H1 (cell line): ENCODE measurements around the gene ZSCAN4. TPM values are rescaled to one million over a fixed set of nuclear protein-coding genes. Genes with fewer than 3 reads are reported as not detected.
A peak's percentile ranks its signal among the peaks of the same experiment; 100 is the strongest.

ENCODE experiments used
- CTBP2 ChIP-seq: IDR thresholded peaks from 2 replicates; pipeline ENCODE4 v1.7.0; 2011; ENCODE audit warnings: borderline replicate concordance, mild to moderate bottlenecking, moderate library complexity, mixed read lengths, low read length; ENCODE audit not compliant: insufficient read depth, insufficient read length
- KDM4A ChIP-seq: IDR thresholded peaks from one replicate; pipeline ENCODE4 v1.7.1; 2012; ENCODE audit warnings: low read depth, mild to moderate bottlenecking, moderate library complexity, low read length, inconsistent platforms; ENCODE audit not compliant: severe bottlenecking
- SRF ChIP-seq: IDR thresholded peaks from 2 replicates; pipeline ENCODE4 v1.6.1; 2011; ENCODE audit warnings: mild to moderate bottlenecking, low read depth, low read length, moderate library complexity
- SUZ12 ChIP-seq: fragments of 200-600 bp; sonication (generic); IDR thresholded peaks from 2 replicates; pipeline ENCODE4 v1.6.1; 2012; ENCODE audit warnings: mild to moderate bottlenecking, inconsistent platforms, low read length, moderate library complexity, mixed read lengths
- polyA plus RNA-seq, 7 experiments: library from polyadenylated mRNA; depleted of rRNA in 3 of 7; stranded (reverse) in 5 of 7; unstranded in 2 of 7; fragments of >200 nt in 5 of 7; fragments of 200-250 nt in 2 of 7; gene quantifications; 1 replicate in 5 of 7; 2 replicates in 1 of 7; 4 replicates in 1 of 7; pipeline versions ENCODE4 v1.2.1 to v1.2.3, GENCODE V29; 2011 to 2013; ENCODE audit warnings: missing spikeins in 2 of 7, mixed read lengths in 2 of 7
- total RNA-seq: library from RNA; stranded (reverse); fragmentation: NEBNext Ultra II Directional; extraction: Animal tissue kit (Norgen Biotek cat#: 25700); gene quantifications from 2 replicates; pipeline ENCODE4 v1.2.1, GENCODE V29; 2021

ZSCAN4 gene
- total and polyA plus RNA-seq, 2 of the 8 experiments (the other 6 are each of a cell fraction or from before 2014, with no cell fraction given) = not detected

GRCh38 chr19:57651654-57651996 lies 17.1 kb upstream of the ZSCAN4 start (continued):
- TF ChIP-seq SRF (no peak), KDM4A (peak; percentile 24), SUZ12 (no peak), CTBP2 (no peak)
- TF ChIP-seq, all 59 proteins: peak for 3
